MM.1S (cell line): ENCODE results near the gene FBXL5.

Source experiments
- DNase-seq: peaks from one replicate; pipeline ENCODE4 v3.0.0-alpha.2; 2015
- H2AFZ ChIP-seq: fragments of 300-600 bp; sonication (generic); 2 replicates; pipeline ENCODE4 v1.6.0; 2016; ENCODE audit warnings: antibody characterized with exemption, low read length
- H3F3A ChIP-seq: fragments of 300-600 bp; sonication (generic); 2 replicates; pipeline ENCODE4 v1.6.1; 2016; ENCODE audit warnings: mild to moderate bottlenecking, antibody characterized with exemption, low read length, moderate library complexity, mixed read lengths; ENCODE audit not compliant: insufficient read depth
- H3K27ac ChIP-seq: fragments of 300-600 bp; sonication (generic); 2 replicates; pipeline ENCODE4 v1.5.1; 2016; ENCODE audit warnings: mild to moderate bottlenecking, low read length
- H3K27me3 ChIP-seq: fragments of 300-600 bp; sonication (generic); replicated peaks from 2 replicates; pipeline ENCODE4 v1.6.0; 2016; ENCODE audit warnings: low read length; ENCODE audit not compliant: insufficient read depth
- H3K36me3 ChIP-seq: fragments of 300-600 bp; sonication (generic); replicated peaks from 2 replicates; pipeline ENCODE4 v1.6.1; 2016; ENCODE audit warnings: mild to moderate bottlenecking, low read length, mixed read lengths; ENCODE audit not compliant: insufficient read depth
- H3K4me1 ChIP-seq: fragments of 300-600 bp; sonication (generic); 2 replicates; pipeline ENCODE4 v1.6.1; 2016; ENCODE audit warnings: low read length, mixed read lengths
- H3K4me2 ChIP-seq: fragments of 300-600 bp; sonication (generic); 2 replicates; pipeline ENCODE4 v1.6.0; 2016; ENCODE audit warnings: low read depth, low read length
- H3K4me3 ChIP-seq: fragments of 300-600 bp; sonication (generic); 2 replicates; pipeline ENCODE4 v1.5.1; 2016; ENCODE audit warnings: low read length, mixed read lengths
- H3K79me2 ChIP-seq: fragments of 300-600 bp; sonication (generic); 2 replicates; pipeline ENCODE4 v1.6.1; 2016; ENCODE audit warnings: mixed run types, low read length, mixed read lengths
- H3K9ac ChIP-seq: fragments of 300-600 bp; sonication (generic); 2 replicates; pipeline ENCODE4 v1.6.1; 2016; ENCODE audit warnings: low read length, mixed read lengths
- H3K9me2 ChIP-seq: fragments of 300-600 bp; sonication (generic); replicated peaks from 2 replicates; pipeline ENCODE4 v1.6.1; 2016; ENCODE audit warnings: mild to moderate bottlenecking, low read length, mixed read lengths; ENCODE audit not compliant: insufficient read depth
- H3K9me3 ChIP-seq: fragments of 300-600 bp; sonication (generic); replicated peaks from 2 replicates; pipeline ENCODE4 v1.6.1; 2016; ENCODE audit warnings: mild to moderate bottlenecking, low read length, mixed read lengths; ENCODE audit not compliant: insufficient read depth
- H4K20me1 ChIP-seq: fragments of 300-600 bp; sonication (generic); 2 replicates; pipeline ENCODE4 v1.6.1; 2016; ENCODE audit warnings: mild to moderate bottlenecking, low read length, moderate library complexity, mixed read lengths; ENCODE audit not compliant: insufficient read depth
- EZH2 ChIP-seq: fragments of 300-600 bp; sonication (generic); optimal IDR thresholded peaks from 2 replicates; pipeline ENCODE3; 2017; ENCODE audit warnings: low read depth, mild to moderate bottlenecking, antibody characterized with exemption, low read length, mixed read lengths
- EZH2phosphoT487 ChIP-seq: fragments of 300-600 bp; sonication (generic); IDR thresholded peaks from 2 replicates; pipeline ENCODE4 v1.6.1; 2018; ENCODE audit warnings: antibody characterized with exemption, low read length
- TF ChIP-seq, protein P1 (sequence below): fragments of 300-600 bp; sonication (generic); IDR thresholded peaks from 2 replicates; pipeline ENCODE4 v1.5.1; 2016; ENCODE audit warnings: antibody characterized with exemption, low read length, mixed read lengths

The FBXL5 gene

DNA sequence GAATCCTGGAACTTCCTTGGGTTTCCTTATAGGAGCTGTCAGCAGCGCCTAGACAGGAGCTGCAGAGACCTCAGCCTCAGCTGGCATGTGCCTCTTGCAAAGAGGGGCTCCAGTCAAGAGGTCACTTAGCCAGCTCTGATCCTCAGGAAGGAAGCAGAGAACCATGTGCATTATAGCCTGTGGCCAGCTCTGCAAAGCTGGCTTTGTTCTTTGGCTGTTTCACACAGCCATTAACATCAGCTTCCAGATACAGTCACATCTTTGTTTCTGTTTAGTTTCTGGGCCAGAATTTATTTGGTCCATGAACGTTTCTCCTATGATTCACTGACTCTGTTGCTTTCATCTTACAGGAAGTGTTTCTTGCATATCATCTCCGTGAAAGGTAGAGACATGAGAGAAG is 93.0 kb downstream of the FBXL5 start:
- H3K9me2 ChIP-seq = no peaks in the 10 kb centered on the region
- H3K4me1 ChIP-seq = no peaks in the 10 kb centered on the region
- H3K27ac ChIP-seq = no peak overlapping the region
- no peak overlapping the region for H3K4me2 ChIP-seq
- H3K27me3 ChIP-seq = no peaks in the 10 kb centered on the region
- no peak overlapping the region for H3K9ac ChIP-seq
- H2AFZ ChIP-seq = no peak overlapping the region
- no peak for DNase-seq
- TF ChIP-seq EZH2 (no peak), EZH2phosphoT487 (no peak)
- TF ChIP-seq, protein P1, sequence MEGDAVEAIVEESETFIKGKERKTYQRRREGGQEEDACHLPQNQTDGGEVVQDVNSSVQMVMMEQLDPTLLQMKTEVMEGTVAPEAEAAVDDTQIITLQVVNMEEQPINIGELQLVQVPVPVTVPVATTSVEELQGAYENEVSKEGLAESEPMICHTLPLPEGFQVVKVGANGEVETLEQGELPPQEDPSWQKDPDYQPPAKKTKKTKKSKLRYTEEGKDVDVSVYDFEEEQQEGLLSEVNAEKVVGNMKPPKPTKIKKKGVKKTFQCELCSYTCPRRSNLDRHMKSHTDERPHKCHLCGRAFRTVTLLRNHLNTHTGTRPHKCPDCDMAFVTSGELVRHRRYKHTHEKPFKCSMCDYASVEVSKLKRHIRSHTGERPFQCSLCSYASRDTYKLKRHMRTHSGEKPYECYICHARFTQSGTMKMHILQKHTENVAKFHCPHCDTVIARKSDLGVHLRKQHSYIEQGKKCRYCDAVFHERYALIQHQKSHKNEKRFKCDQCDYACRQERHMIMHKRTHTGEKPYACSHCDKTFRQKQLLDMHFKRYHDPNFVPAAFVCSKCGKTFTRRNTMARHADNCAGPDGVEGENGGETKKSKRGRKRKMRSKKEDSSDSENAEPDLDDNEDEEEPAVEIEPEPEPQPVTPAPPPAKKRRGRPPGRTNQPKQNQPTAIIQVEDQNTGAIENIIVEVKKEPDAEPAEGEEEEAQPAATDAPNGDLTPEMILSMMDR = no peak
- H3K79me2 ChIP-seq = no peaks in the 10 kb centered on the region
- no peak overlapping the region for H3K4me3 ChIP-seq
- H3K9me3 ChIP-seq = no peaks in the 10 kb centered on the region
- H3K36me3 ChIP-seq = no peaks in the 10 kb centered on the region
- no peaks in the 10 kb centered on the region for H3F3A ChIP-seq
- H4K20me1 ChIP-seq = no peaks in the 10 kb centered on the region

- Histone ChIP-seq H3K9me2 (no peaks in the 10 kb centered on the region), H3K9ac (no peak overlapping the region), H3K36me3 (no peaks in the 10 kb centered on the region), H3K4me1 (no peaks in the 10 kb centered on the region), H3K27me3 (no peaks in the 10 kb centered on the region), H3K27ac (no peak overlapping the region), H3K9me3 (no peaks in the 10 kb centered on the region), H3K79me2 (no peaks in the 10 kb centered on the region), H3K4me2 (no peak overlapping the region), H3K4me3 (no peak overlapping the region), H3F3A (no peaks in the 10 kb centered on the region), H4K20me1 (no peaks in the 10 kb centered on the region), H2AFZ (no peak overlapping the region)
- TF ChIP-seq, protein P1 = no peak
- TF ChIP-seq EZH2 (no peak), EZH2phosphoT487 (no peak)
- no peak for DNase-seq
These were observed 96.6 kb downstream of the FBXL5 start for GRCh38 chr4:15558561-15558960.

- no peaks in the 10 kb centered on the region for H3F3A ChIP-seq
- no peak overlapping the region for H3K27ac ChIP-seq
- H3K36me3 ChIP-seq = no peaks in the 10 kb centered on the region
- no peak for DNase-seq
- no peaks in the 10 kb centered on the region for H3K27me3 ChIP-seq
- H4K20me1 ChIP-seq = no peaks in the 10 kb centered on the region
- H3K9ac ChIP-seq = no peak overlapping the region
- H3K4me1 ChIP-seq = no peaks in the 10 kb centered on the region
- no peak overlapping the region for H3K4me2 ChIP-seq
- TF ChIP-seq EZH2 = no peak
- TF ChIP-seq, protein P1 = no peak
- TF ChIP-seq EZH2phosphoT487 = no peak
- no peak overlapping the region for H2AFZ ChIP-seq
- H3K9me2 ChIP-seq = no peaks in the 10 kb centered on the region
- no peak overlapping the region for H3K4me3 ChIP-seq
- no peaks in the 10 kb centered on the region for H3K79me2 ChIP-seq
- no peaks in the 10 kb centered on the region for H3K9me3 ChIP-seq
These were observed 97.2 kb downstream of the FBXL5 start for GRCh38 chr4:15557786-15558550.
